ENCODE measurements around the gene NAA30.

Gene NAA30

GRCh38 chr14:57391517-57392195 lies 1.3 kb downstream of the NAA30 start:
- no peak for TF ChIP-seq CTCF (IDR thresholded peaks at IDR 0.05; ENCODE audit: insufficient read depth, low read length)
- no peak for TF ChIP-seq SPI1 (IDR thresholded peaks at IDR 0.05; ENCODE audit: borderline replicate concordance, low read depth)
- no peak for TF ChIP-seq POLR2AphosphoS5 (IDR thresholded peaks at IDR 0.05; ENCODE audit: low read depth)
- TF ChIP-seq GABPA (IDR thresholded peaks at IDR 0.05; ENCODE audit: low read depth), result no peak
- H3K4me3 ChIP-seq (replicated peaks; ENCODE audit: insufficient read depth, low read length), result peak overlapping the region; percentile 87
- DNase-seq (ENCODE audit: low read depth in 1 of 2, low spot score in 1 of 2), result no peak
- H3K27me3 ChIP-seq (ENCODE audit: insufficient read depth, poor library complexity, severe bottlenecking), result no peaks in the 10 kb centered on the region
- peak overlapping the region; percentile 84 for H3K27ac ChIP-seq (replicated peaks)

GRCh38 chr14:57392830-57393229 lies 2.4 kb downstream of the NAA30 start:
- DNase-seq (ENCODE audit: low read depth in 1 of 2, low spot score in 1 of 2), result no peak
- TF ChIP-seq CTCF (IDR thresholded peaks at IDR 0.05; ENCODE audit: insufficient read depth, low read length), result no peak
- no peak for TF ChIP-seq REST (IDR thresholded peaks at IDR 0.05; ENCODE audit: insufficient replicate concordance, low read depth)
- no peak for TF ChIP-seq GABPA (IDR thresholded peaks at IDR 0.05; ENCODE audit: low read depth)
- TF ChIP-seq SPI1 (IDR thresholded peaks at IDR 0.05; ENCODE audit: borderline replicate concordance, low read depth), result no peak
- no peak for TF ChIP-seq POLR2AphosphoS5 (IDR thresholded peaks at IDR 0.05; ENCODE audit: low read depth)
- Histone ChIP-seq H3K4me3 (replicated peaks; ENCODE audit: insufficient read depth, low read length) (no peak overlapping the region), H3K27me3 (ENCODE audit: insufficient read depth, poor library complexity, severe bottlenecking) (no peaks in the 10 kb centered on the region), H3K27ac (replicated peaks) (no peak overlapping the region)

- no peak overlapping the region for H3K4me3 ChIP-seq (replicated peaks; ENCODE audit: insufficient read depth, low read length)
- TF ChIP-seq POLR2AphosphoS5 (IDR thresholded peaks at IDR 0.05; ENCODE audit: low read depth) (no peak), REST (IDR thresholded peaks at IDR 0.05; ENCODE audit: insufficient replicate concordance, low read depth) (no peak), CTCF (IDR thresholded peaks at IDR 0.05; ENCODE audit: insufficient read depth, low read length) (no peak), SPI1 (IDR thresholded peaks at IDR 0.05; ENCODE audit: borderline replicate concordance, low read depth) (no peak), GABPA (IDR thresholded peaks at IDR 0.05; ENCODE audit: low read depth) (no peak)
- DNase-seq (ENCODE audit: low read depth in 1 of 2, low spot score in 1 of 2), result no peak
- H3K27ac ChIP-seq (replicated peaks), result no peak overlapping the region
- H3K27me3 ChIP-seq (ENCODE audit: insufficient read depth, poor library complexity, severe bottlenecking), result no peaks in the 10 kb centered on the region
These were observed 10.4 kb downstream of the NAA30 start for GRCh38 chr14:57400556-57401494.
